NK-92 (cell line): ENCODE results near the gene TRIO.

ENCODE experiments used
- DNase-seq: peaks from one replicate; lab custom pipeline; 2025; ENCODE audit not compliant: unreplicated experiment; lab: John Stamatoyannopoulos, UW

TRIO gene

GRCh38 chr5:14260637-14261036, 117.5 kb downstream of the TRIO start:
- DNase-seq = no peak

GRCh38 chr5:14261235-14261634, 118.1 kb downstream of the TRIO start:
- no peak for DNase-seq

- no peak for DNase-seq
These were observed 118.9 kb downstream of the TRIO start for GRCh38 chr5:14261856-14262611.

- DNase-seq = no peak
These were observed 120.0 kb downstream of the TRIO start for GRCh38 chr5:14263113-14263512.

GRCh38 chr5:14263699-14264098, 120.6 kb downstream of the TRIO start:
- no peak for DNase-seq

- no peak for DNase-seq
These were observed 121.6 kb downstream of the TRIO start for GRCh38 chr5:14264605-14265316.

GRCh38 chr5:14265570-14265969, 122.4 kb downstream of the TRIO start:
- no peak for DNase-seq

GRCh38 chr5:14266171-14266570, 123.0 kb downstream of the TRIO start:
- no peak for DNase-seq

GRCh38 chr5:14266686-14267085, 123.5 kb downstream of the TRIO start:
- DNase-seq = no peak

GRCh38 chr5:14267166-14267838, 124.2 kb downstream of the TRIO start:
- no peak for DNase-seq

GRCh38 chr5:14267991-14268708, 125.0 kb downstream of the TRIO start:
- no peak for DNase-seq

GRCh38 chr5:14268738-14269137, 125.6 kb downstream of the TRIO start:
- no peak for DNase-seq

GRCh38 chr5:14269395-14269794, 126.3 kb downstream of the TRIO start:
- DNase-seq = no peak

- no peak for DNase-seq
These were observed 127.1 kb downstream of the TRIO start for GRCh38 chr5:14270209-14270702.

GRCh38 chr5:14272548-14273205, 129.5 kb downstream of the TRIO start:
- DNase-seq = no peak

GRCh38 chr5:14273207-14273767, 130.1 kb downstream of the TRIO start:
- DNase-seq = no peak

GRCh38 chr5:14276380-14276779, 133.2 kb downstream of the TRIO start:
- DNase-seq = no peak

- DNase-seq = no peak
These were observed 134.5 kb downstream of the TRIO start for GRCh38 chr5:14277385-14278320.

GRCh38 chr5:14280294-14280854, 137.2 kb downstream of the TRIO start:
- DNase-seq = no peak
